GM04503 (cell line): ENCODE data around the gene FAM114A2.

Source experiments
- DNase-seq: peaks from one replicate; pipeline ENCODE4 v3.0.0-alpha.2; 2012; ENCODE audit warnings: low read depth

Gene FAM114A2

DNA sequence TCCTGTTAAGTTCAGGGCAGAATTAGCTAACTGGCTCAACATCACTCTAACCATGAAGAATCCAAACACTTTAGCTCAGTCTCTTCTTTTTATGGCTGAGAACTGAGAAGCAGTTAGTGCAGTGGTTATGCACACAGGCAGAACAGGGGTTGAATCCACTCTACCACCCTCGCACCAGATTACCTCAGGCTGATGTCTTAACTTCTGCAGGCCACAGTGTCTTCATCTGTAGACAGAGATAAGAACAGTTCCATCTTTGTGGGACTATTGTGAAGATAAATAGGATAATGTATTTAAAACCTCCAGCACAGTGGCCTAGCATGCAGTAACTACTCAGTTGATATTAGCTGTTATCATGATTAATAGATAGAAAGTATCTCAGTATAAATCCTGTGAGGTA lies 54.8 kb downstream of the FAM114A2 start:
- DNase-seq: no peak

DNA sequence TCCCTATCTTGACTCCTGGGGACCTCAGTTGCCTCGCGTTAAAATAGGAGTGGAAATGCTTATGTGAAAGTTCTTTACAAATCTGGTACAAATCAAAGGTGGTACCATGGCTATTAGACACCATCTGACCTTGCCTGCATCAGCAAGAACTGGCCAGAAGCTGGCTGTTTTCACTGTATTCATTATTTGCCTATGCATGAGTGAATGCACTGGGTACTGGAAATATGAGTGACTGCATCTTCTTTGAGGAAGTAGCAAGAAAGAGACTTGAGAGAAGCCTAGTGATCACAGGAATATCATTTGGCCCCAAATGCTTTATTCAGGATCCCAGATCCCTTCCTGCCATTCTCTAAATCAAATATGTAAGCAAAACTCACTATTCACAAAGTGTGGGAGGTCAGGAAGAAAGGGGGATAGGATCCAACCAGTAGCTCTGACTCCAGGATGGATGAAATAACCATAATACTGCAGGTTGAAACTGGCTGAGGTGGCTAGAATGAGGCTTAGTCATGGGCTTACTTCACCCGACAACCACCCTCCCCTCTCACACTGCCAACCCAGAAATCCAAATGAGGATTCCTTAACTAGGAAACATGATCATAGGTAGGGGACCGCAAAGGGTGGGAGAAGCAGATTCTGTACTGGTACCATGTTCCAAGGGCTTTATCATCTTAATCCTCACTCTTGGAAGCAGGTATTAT lies 56.7 kb downstream of the FAM114A2 start:
- no peak for DNase-seq

DNA sequence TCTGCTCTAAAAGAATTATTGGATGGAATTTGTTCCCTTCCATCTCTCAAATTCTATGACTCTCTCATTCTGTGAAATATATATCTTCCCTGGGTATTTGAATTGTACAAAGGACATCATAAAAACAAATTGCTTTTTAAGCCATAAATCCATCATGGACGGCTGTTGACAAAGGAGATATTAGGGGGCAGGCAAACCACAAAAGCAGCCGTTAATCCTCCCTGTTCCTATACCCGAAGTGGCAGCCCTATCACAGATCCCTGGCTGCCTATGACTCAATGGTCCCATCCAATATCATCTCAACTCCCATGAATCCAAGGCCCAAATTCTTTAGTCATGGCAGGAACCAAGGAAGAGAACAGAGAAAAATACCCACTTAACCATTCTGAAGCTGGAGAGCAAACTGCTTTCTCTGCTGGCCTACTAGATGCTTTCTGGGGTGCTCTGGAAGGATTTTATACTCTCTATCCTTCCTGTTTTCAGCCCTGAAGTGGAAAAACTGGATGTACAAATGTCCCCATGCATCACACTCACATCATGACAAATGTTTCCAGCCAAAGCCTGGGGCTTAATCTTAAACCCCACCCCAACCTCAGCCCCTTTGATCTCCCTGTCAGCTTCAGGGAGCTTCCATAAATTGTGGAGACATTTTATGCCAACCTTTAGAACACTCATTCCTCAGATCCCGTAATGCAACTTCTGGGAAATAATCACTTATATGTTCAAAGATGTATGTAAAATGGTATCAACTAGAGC lies 59.5 kb downstream of the FAM114A2 start:
- no peak for DNase-seq

DNA sequence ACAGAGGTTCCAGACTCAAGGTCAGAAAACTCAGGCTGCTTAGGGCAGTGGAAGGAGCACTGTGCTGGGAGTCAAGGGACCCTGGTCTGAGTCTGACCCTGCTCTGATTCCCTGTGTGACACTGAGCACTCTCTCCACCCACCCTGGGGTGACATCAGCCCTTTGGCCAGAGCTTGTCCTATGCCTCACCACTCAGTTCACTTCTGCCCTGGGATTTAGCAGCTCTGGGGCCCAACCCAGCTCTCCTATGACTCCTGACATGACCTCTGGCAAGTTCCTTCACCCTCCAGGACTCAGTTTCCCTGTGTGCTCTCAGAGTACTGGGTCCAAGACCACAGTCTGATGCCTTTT lies 63.9 kb downstream of the FAM114A2 start:
- DNase-seq: no peak

DNA sequence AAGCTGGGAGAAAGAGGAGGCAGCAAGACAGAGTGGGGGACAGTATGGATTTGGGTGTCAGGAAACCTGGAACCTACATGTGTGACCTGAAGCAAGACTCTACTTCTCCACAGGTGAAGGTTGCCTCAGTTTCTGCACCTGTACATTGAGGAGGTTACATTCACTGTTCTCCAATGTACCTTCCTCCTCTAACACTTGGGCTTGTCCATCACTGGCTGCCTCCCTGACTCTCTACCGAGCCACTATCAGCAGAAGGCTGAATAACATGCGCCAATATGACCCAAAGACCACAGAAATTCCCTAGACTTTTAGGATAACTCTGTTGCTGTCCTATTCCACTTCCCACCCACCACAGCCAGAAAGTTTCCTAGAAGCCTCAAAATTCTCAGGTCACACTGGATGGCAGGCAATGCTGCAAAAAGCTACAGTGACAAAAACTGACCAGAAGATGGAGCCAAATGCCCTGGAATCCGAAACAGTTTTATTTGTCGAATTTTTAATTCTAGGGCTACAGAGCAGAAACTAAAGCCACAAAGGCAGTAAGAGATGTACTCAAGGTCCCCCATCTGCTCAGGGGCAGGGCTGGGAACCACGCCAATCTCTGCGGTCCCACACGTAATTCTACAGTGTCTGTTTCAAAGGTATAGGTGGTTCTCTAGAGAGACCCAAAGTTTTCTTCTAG lies 64.4 kb downstream of the FAM114A2 start:
- DNase-seq: no peak

DNA sequence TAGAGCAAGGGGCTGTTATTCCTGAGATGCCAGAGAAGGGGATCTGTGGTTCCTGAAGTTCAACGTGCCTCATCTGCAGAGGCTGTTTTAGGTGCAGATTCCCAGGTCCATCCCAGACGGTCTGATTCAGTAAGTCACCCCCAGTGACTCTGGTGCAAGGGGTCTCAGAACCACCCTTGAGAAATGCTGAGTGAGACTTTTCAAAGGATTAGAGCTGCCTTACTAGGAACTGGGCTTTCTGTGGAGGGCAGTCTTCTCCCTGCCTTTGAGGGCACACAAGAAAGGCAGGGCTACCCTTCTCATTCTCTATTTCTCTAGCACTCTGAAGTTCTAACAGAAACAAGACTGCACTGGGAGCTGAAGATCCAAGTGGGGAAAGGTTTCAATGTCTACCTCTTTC lies 66.5 kb downstream of the FAM114A2 start:
- DNase-seq: no peak

DNA sequence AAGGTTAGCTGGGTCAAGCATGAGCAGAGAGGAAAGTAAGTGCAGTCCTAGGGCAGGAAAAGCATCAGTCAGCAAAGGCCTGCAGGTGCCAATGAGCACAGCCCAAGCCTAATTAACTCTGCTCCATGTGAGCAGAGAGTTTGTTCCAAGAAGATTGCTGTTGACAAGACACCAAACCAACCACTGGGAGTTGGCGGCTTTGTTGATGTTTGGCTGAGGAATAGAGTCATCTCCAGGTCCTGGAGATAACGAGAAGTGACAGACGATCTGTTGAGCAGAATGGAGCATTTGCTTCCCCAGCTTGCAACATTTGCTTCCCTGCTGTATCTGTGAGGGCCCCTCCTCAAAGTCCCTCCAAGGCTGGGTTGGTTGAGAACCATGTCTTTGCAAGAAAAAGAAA lies 68.2 kb downstream of the FAM114A2 start:
- DNase-seq: no peak

DNA sequence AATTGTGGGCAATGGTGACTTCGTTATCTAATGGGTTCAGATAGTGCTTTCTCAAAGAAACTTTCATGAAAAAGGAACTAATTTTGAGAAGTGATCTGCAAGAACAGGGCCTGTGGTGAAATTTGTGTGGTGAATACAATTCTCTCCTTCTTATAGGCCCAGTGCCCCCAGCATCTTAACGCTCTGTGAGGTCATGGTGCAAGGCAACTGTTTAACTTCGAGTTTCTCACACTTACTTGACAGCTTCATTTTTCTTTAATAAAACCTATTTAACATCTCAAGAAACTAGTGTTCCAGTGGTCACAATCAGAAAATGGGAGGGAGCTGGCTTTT lies 69.2 kb downstream of the FAM114A2 start:
- DNase-seq: no peak

DNA sequence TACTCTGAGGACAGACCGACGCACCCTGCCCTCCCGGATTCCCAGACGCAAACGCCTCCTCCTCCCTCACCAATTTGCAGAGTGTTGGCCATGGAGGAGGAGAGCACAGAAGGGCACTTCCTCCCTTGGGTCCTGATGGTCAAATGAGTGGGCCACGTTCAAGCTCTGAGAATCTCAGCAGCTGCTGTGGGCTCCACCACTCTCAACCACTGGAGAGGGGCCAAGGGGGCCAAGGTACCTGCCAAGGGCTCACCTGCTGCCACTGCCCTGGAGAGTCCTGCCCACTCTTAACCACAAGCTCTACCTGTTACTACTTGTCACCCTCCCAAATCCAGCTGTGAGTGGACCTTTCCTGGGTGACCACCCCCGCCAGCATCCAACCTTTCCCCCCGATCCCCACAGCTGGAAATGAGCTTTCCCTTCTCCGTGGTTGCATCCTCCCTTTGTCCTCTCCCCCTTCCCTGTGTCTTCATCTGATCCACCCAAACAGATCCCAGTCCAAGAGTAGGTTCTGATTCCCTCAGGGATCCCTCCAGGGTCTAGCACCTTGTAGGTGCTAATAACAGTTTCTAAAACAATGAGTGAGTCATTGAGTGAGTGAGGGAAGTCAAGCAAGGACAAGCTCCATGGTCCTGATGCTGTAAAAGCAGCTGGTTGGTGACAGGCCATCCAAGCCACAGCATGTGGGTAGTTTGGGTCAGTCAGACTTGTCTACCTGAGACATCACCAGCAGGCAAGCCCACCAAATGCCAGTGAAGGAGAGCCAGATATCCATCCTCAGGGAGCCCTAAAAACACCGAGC lies 69.7 kb downstream of the FAM114A2 start:
- no peak for DNase-seq

DNA sequence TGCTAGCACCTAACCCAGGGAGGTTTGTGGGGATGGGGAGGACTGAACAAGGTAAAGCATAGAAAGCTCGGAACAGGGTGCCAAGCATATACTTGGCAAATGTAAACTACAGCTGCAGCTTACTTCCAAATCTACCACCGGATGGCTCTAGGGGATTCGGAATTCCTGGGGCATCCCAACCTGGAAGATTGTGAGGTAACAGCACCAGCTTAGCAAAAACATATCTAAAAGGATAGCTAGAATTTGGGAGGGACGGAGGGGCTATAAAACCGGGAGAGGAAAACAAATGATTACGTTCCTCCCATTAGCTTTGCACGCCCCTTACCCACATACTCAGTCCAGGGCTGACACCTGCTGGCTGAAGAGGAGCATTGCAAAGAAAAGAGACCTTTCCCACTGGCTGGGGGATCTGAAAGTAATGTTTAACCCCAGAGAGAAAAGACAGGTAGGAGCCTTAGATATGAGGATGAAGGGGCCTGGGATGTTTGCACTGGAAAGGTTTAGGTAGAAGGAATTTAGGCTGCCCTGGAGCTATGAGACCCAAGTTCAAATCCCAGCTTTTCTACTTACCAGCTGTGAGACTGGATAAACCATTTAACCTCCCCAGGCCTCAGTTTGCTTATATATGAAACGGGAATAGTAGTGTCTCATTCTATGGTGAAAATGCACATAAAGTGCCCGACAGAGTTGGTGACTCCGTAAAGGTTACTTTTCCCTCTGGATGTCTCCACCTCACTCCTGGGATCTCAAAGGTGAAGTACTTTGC lies 73.6 kb downstream of the FAM114A2 start:
- DNase-seq: no peak

DNA sequence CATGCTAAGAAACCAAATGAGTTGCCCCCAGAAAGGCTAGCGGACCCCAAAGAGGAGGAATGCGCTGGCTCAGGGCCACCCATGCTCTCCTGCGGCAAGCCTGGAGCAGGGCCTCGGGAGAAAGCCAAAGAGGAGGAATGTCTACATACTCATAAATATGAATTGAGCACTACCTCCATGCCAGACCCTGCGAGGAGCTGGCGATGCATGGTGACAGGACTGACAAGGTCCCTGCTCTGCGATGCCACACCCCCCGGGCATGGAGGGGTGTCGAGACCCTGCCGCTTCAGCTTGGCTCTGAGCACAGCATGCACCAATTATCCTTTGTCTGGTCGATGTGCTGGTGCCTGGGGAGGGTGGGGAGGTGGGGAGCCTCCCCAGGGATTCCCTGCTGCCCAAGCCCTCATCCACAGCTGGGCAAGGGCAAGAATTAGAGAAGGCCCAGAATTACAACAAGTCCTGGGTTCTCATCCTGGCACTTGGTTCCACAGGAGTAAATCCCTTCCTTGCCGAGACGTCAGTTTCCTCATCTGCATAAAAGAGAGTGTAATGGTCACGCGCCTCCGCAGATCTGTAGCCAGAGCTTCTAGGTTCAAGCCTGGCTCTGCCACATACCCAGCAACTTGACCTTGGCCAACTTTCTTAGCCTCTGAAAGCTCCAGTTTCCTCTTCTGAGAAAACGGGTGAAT lies 74.4 kb downstream of the FAM114A2 start:
- no peak for DNase-seq

DNA sequence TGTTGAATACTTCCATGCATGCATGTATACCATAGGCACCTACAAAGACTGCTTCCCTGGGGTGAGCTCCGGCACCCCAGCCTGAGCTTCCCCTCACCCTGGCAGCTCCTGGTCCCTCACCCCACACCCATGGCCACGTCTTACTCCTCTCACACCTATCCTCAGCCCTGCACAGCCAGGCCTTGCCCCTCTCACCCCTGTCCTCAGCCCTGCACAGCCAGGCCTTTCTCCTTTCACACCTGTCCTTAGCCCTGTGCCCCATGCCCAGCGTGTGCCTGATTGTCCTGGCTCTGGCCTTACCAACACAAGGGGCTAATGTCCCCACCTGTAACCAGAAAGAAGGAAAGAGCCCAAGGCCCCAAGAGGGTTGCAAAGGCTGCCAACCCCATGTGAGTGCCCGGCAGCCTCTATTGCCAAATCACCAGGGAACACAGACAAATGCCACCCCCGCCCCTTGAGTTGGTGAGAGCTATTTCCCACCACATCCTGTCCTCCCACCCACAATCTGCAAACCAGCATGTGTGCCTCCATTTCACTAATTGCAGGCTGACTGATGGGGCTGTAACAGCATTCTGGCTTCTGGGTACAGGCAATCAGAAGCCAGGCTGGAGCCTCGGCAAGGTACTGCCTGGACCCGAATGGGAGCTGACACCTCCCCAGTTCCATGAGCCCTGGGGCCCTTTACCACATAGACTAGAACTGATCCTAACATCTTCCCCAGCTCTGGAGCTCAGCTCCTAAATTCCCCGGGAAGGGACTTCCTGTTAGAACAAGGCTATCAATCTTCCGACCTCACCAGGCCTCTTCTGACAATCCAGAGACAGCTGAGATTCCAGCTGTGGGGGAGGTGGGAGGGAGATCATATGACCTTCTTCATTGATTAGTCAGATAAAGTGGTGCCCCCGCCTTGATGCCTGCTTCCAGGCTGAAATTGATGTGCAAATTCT lies 78.2 kb downstream of the FAM114A2 start:
- DNase-seq: no peak

DNA sequence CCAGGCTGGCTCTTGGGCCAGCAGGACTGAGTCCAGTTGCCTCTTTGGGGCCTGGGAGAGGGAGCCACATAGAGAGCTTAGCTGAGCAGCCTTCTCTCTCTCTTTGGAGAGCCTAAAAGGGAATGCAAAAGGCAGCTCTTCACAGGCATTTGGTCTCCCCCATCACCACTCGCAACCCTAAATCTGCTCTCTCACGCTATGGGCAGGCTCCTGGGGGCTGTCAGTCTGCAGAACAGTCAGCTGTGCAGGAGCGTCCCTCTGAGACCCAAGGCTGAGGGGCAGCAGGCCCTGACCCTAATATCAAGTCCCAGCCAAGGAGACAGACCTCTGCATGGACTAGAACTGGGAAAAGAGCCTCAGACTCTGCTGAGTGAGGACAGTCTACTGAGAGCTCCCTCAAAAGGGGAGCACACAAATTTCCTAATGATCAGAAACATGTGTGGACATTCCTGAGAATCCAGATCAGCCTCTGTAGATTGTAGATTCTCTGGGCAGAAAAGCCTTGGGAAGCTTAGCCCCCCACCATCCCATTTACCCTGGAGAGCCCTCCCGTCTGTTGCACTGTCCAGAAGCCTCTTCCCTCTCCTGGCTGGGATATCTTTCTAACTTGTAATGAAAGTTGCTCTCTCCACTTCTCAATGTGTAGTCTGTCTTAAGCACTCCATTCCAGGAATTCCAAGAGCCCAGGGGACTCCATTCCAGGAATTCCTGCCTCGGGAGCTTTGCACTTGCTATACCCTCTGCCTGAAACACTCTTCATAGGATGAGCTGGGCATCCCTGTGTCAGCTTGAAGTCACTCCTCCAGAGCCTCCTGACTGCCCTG lies 79.4 kb downstream of the FAM114A2 start:
- DNase-seq: peak; percentile 59

DNA sequence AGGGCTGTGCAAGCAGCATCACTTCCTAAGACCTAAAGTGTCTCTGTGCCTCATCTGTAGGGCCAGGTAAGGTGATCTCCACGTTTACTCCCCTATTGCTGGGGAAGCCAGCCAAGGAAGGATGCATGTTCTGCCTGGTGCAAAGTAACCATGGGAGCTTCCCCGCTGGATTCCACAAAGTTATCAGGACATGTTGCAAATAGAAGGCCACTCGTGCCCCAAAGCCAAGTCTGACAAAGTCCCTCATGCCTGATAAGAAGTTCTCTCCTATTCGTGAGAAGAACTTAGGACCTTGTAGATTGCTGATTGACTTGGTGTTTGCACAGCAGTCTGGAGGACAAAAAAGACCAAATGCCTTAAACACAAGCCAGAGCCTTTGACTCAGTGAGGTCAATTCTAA lies 81.5 kb downstream of the FAM114A2 start:
- DNase-seq: no peak

DNA sequence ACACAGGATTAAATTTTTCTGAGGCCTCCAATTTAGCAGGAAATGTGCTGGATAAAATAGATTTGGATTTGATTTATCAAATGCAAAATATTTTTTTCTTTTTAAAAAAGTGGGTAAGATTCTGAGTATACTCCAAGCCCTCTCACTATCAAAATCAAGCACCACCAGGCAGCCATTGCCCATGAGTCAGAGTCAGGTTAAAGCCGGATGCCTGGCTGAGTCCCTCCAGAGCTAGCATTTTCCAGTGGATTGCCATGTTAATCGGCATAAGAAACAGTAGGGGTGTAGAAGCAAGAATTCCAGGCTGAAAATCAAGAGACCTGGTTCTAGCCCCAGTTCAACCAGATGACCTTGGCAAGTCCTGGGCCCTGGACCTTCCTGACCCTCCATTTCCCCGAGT lies 85.3 kb downstream of the FAM114A2 start:
- DNase-seq: no peak

DNA sequence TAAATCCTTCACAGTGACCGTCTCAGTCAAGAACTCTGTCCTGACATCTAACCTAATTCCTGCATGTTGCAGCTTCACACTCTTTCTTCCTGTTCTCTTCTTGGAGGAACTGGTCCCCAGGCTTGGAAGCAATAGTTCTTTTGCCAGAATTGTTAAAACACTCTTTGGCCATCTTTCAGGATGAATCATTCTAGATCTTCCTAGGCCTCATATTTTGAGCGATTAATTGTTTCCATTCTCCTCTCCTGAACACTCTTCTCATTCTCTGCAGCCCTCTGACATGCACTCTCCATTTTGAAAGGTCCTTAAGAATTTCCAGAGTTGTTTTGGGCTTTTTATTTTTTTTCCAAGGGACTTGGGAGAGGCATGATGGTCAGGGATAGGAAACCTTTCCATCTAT lies 85.8 kb downstream of the FAM114A2 start:
- DNase-seq: peak; percentile 64

DNA sequence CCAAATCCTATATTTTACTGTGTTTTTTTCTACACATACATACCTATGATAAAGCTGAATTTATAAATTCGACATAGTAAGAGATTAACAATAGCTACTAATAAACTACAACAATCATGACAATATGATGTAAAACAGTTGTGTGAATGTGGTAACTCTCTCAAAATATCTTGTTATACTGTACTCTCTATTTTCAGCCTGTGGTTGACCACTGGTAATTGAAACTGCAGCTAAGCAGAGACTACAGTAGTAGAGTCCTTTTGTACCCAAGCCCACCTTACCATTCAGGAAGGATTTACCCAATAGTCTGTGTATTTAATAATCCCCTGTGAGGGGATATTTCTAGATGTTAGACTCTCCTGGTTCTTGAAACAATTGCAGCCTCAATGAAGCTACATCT lies 86.7 kb downstream of the FAM114A2 start:
- no peak for DNase-seq

DNA sequence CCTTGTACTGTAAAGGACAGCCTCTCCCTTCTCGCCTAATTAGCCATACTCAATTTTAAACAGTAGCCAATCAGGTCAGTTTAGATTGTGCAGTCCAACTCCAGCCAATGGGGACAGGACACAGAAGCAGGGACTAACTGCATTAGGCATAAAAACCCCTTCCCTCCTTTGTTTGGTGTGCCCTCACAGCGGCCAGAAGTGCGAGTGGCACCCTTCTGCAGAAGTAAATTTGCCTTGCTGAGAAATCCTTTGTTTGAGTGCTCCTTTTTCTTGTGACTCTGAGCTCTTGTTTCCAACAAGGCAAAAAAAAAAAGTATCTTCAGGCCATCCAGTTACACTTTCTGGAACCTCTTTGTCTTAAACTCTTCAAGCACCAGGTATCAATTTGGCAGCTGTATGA lies 97.4 kb downstream of the FAM114A2 start:
- no peak for DNase-seq
